NCI-H146 treated with DMSO at 0.1 percent for 48 hours (cell line): Measurements from ENCODE around the gene TMEM212.

Source experiments
- DNase-seq: peaks from one replicate; lab custom pipeline; 2025; ENCODE audit not compliant: unreplicated experiment; lab: John Stamatoyannopoulos, UW

TMEM212 gene

GRCh38 chr3:171842864-171843518 lies at the start of gene TMEM212:
Gene TMEM212, plus strand, starts transcription at chr3:171843349. Its CDS starts 35 bp downstream, at chr3:171843384.
- DNase-seq = no peak

DNA sequence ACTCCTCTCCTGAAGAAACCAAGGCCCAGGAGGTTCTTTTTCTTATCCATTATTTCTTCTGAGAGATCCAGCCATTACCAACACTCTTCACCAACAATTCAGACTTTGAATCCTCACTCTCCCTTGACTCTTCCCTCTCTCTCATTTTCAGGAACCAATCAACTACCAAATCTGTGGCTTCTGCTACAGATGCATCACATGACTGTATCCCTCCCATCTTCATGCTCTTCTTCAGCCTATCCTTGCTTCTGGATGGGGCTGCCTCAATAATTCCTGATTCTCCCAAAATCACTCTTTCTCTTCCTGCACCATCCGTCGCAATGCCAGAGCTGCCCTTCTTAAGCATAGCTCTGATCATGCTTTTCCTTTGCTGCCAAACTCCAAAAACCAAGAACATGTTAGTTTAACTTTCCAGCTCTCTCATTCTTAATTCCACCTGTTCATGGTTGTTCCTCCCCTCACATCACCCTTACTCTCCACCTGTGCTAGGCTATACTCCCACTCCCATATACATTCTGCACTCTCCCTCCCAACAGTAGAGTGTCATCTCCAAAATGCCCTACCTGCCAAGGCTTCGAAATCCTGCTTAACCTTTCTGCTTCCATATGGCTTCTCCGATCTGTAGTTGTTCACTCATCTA lies 46.4 kb upstream of the TMEM212 start:
- DNase-seq = no peak

GRCh38 chr3:171797265-171797679 lies 45.9 kb upstream of the TMEM212 start:
- no peak for DNase-seq

- no peak for DNase-seq
Measured at GRCh38 chr3:171797873-171798272, 45.3 kb upstream of the TMEM212 start.

GRCh38 chr3:171799501-171799900 lies 43.6 kb upstream of the TMEM212 start:
- DNase-seq = no peak

DNA sequence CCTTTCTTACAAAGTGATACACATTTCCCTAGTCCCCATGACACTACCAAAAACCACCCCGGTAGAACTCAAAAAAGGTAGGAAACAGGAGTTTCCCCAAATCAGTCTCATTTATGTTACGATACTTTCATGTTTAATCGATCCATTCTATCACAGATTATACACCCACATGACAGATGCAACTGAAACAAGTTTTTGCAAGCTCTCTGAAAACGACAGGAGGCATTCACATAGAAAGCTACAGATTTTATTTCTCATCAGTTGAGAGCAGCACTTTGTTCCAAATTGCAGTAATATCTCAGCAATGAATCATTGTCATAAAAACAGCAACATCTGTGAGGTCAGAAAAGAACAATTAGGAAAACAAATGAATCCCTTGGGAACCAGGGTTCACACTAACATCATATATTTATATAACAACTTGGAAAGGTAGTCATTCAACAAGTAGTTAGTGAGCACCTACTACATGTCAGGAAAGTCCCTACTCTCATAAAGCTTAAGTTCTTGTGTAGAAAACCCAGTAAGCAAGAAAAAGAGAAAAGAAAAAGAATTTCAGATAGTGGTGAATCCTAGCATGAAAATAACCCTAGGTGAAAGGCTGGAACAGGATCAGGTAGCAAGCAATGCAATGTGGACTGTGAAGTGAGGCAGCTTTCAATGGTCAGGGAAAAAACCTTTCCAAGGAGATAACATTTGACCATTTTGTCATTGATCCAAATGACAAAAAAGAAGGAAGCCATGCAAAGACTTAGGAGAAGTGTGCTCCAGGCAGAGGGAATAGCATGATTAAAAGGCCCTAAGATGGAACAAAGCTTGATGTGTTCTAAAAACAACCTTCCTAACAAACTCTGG lies 41.2 kb upstream of the TMEM212 start:
- no peak for DNase-seq

DNA sequence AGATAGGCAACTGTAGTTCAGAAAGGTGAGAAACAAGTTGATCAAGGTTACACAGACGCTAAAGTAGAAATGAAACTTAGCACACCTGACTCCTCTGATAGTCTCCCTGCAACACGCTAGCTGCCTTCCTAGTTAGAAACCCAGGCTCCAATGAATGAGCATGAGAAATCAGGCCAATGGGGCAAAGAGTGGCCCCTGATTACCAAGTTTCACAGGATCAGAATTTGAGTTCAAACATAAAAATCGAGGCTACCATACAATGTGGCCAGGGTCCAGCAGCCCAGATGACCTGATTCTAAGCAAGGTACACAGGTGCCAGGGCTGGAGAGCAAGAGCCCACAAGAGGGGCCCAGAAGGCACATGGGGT lies 40.6 kb upstream of the TMEM212 start:
- no peak for DNase-seq

DNA sequence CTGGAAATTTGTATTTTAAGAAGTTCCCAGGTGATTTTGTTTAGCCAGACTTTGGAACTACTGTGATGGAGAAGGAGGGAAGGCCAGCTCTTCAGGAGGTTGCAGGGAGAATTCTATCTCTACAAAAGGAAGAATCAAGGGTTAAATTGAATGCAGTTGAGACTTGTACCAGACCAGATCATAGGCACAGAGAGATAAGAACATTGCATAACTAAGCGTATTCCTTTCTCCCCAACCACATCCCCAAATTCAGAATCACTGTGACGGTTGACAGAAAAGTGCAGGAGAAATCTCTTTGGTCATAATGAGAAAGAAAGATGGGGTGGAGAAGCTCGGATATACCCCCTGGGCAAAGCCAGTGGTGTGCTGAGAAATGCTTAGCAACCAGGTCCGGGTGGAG lies 40.1 kb upstream of the TMEM212 start:
- DNase-seq = no peak

- DNase-seq = no peak
Measured at GRCh38 chr3:171804618-171805389, 38.3 kb upstream of the TMEM212 start.

DNA sequence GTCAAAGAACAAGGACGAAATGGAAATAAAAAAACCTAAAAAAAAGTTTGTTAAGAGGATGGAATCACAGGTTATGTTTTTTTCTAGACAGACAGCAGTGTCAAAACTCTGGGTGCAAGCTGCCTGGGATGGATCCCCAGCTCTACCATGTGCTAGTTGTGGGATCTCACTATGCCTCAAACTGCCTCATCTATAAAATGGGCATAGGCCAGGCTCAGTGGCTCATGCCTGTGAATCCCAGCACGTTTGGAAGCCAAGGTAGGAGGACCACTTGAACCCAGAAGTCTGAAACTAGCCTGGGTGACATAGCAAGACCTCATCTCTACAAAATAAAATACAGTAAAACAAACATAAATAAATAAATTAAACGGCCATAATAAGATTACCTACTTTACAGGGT lies 37.5 kb upstream of the TMEM212 start:
- no peak for DNase-seq

DNA sequence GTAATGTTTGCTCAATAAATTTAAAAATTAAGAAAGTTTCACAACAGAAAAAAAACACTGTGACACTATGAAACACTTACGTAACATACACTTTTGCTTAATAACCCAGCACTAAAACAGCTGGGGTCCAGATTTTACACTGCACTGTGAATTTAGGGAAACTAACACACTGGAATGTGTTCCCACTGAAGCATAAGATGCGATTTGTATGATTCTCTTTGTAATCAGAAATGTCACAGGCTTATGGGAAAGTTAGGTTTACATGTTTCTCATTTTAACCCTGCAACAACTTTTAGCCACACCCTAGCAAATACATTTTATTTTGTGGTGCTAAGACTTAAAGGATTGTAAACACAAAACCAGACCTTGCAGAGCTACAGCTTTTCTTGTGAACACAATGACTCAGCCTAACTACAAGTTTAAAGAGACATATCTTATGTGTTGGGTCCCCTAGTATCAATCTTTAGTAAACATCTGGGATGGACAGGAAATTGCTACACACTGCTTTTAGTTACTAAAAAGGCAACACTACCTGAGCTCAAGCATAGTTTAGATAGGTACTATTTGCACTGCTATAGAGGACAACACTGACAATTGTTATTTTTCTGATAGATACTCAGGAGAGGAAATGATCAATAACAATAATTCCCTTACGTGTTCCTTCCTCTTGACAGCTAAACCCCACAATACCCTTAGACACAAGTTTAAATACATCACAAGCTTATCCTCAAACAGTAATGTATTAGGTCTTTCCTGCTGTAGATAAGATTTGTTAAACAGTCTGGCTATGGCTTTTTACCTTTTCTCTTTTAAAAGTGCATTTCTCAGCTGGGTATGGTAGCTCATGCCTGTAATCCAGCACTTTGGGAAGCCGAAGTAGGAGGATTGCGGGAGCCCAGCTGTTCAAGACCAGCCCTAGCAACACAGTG lies 36.7 kb upstream of the TMEM212 start:
- DNase-seq = no peak

DNA sequence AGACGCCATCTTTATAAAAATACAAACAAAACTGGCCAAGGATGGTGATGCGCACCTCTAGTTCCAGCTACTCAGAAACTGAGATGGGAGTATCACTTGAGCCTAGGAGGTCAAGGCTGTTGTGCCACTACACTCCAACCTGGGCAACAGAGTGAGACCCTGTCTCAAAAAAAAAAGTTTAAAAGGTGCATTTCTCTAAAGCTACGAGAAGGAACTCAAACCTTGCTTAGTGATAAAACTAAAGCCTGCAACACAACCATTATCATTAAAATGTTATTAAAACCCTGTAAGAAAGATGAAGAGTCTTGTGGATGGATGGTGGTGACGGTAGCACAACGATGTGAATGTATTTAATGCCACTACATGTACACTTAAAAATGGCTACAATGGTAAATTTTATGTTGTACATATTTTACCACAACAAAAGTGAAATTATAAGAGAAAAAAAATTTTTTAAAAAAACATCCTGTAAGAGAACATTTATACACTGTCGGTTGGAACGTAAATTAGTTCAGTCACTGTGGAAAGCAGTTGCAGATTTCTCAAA lies 35.9 kb upstream of the TMEM212 start:
- DNase-seq = no peak

DNA sequence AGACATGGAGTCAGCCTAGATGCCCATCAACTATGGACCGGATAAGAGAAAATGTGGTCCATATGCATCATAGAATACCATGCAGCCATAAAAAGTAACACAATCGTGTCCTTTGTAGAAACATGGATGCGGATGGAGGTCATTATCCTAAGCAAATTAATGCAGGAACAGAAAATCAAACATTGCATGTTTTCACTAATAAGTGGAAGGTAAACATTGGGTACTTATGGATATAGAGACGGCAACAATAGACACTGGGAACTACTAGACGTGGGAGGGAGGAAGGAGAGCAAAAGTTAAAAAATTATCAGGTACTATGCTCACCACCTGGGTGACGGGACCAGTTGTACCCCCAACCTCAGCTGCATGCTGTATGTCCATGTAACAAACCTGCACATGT lies 35.3 kb upstream of the TMEM212 start:
- no peak for DNase-seq

DNA sequence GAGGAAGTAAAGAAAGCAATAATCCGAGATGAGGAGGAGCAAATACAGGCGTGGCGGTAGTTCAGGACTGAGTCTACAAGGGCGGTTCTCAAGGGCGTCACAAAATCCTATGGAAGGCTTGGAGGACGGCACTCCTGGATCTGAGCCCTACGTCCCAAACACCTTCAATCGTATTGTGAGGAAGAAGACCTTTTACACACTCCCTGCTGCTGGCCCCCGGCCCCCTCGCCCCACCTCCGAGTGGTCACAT lies 33.6 kb upstream of the TMEM212 start:
- DNase-seq = no peak

DNA sequence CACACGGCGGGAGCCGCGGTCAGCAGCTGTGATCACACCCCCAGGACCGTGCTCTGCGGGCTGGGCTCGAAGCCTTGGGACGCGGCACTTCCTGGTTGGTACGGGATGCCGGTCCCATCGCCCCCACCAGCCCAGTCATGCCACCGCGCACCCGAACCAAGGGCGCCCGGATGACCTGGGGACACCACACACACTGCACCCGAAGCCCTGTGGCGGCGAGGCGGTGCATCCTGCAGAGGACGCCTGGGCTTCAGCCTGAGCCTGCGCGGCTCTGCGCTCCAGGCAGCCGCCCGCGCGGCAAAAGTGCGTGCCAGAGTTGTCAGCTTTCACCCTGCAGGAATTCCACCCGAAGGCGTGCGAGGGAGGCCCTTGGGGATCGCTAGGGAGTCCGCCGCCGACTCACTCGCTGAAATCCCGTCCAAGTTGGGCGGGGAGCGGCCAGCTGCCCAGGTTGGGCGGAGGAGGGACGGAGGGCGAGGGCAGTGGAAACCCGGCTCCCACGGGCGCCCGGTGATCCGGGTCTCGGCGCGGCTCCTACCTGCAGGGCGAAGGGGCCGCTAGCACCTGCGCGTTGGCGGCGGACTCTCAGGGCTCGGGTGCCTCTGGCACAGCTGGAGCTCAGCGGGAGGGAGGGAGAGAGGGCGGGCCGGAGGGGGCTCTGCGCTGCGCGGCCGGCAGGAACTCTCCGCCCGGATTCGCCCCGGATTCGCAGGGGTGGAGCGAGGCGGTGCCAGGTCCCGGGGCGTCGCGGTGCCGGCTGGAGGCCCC lies 33.1 kb upstream of the TMEM212 start, which contains the start of gene PLD1:
Gene PLD1, minus strand, starts transcription at position 623 of the 768 bp plus-strand sequence. CDS start 72,432 bp downstream, outside the sequence.
- DNase-seq = peak; percentile 75

- DNase-seq = peak; percentile 41
Measured at GRCh38 chr3:171810629-171811294, 32.4 kb upstream of the TMEM212 start.

DNA sequence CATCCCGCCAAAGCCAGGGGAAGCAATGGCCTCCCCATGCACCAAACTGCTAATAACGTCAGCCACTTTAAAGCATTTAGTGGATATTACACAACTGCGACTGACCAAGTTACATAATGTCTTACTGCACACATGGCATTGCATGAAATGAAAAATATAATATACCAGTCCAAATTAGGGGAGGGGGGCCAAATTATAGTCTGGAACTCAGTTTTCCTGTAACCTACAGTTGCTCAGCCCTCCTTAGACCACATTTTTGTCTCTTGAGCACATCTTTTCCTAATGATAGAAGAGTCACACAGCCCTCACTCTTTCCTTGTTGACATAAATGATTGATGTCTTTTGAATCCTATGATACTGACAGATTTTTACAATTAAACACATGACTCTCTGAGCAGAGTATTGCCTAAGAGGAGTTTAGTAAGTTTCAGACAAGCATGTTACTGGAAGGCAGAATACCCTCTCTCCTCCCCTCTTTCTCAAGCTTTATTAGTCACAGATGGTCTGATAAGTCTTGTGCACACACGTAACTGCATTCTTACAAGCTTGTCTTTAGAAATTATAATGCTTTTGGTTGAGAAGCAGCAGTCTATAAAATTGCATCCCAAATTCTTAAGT lies 31.7 kb upstream of the TMEM212 start:
- no peak for DNase-seq

DNA sequence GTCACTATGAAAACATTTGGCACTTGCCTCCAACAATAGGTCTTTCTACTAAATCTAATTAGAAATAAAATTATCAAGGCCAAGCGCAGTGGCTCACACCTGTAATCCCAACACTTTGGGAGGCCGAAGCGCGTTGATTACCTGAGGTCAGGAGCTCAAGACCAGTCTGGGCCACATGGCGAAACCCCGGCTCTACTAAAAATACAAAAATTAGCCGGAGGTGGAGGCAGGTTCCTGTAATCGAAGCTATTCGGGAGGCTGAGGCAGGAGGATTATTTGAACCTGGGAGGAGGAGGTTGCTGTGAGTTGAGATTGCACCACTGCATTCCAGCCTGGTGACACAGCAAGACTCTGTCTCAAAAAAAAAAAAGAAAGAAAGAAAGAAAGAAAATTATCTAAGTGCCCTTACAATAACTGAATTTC lies 31.2 kb upstream of the TMEM212 start:
- DNase-seq = no peak
